C4-2B (cell line): ENCODE results near the gene RNASE7.

Experiments
- ZFX ChIP-seq: fragments of 450-650 bp; IDR thresholded peaks from 2 replicates; pipeline ENCODE4 v1.6.1; 2017
- TF ChIP-seq, protein P1 (sequence below): fragments of 450-650 bp; conservative IDR thresholded peaks from 2 replicates; pipeline ENCODE4 v1.5.1; 2017; ENCODE audit warnings: mild to moderate bottlenecking

DNA sequence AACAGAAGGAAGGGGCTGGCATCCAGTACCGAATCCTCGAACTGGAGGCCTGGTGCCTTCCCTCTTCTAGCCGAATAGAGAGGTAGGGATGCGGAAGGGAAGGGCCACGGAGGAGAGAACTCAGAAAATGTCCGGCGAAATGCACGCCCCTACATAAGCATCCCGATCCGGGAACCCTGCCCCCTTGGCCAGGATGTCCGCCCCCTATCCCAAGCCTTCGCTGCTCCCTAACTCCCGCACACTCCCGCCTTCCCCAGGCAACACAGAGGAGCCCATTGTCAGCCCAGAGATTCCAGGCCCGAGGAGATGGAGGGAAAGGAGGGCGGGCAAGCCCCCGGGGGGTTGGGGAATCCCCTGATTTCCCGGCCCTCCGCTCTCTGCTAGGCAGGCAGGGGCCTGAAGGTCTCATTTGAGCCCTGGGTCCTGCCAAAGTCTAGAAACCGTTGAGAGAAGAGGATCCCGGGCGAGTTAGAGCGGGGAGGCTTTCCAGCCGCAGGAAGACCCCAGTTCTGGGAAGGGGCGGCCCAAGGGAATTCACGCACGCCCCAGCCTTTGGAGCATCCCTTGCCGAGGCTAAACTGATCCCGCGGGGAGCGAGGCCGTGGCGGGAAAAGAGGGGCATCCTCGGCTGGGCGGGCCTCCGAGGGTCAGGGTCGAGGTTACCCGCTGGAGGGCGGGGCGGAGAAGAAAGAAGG lies 27.4 kb downstream of the RNASE7 start:
- TF ChIP-seq, protein P1, sequence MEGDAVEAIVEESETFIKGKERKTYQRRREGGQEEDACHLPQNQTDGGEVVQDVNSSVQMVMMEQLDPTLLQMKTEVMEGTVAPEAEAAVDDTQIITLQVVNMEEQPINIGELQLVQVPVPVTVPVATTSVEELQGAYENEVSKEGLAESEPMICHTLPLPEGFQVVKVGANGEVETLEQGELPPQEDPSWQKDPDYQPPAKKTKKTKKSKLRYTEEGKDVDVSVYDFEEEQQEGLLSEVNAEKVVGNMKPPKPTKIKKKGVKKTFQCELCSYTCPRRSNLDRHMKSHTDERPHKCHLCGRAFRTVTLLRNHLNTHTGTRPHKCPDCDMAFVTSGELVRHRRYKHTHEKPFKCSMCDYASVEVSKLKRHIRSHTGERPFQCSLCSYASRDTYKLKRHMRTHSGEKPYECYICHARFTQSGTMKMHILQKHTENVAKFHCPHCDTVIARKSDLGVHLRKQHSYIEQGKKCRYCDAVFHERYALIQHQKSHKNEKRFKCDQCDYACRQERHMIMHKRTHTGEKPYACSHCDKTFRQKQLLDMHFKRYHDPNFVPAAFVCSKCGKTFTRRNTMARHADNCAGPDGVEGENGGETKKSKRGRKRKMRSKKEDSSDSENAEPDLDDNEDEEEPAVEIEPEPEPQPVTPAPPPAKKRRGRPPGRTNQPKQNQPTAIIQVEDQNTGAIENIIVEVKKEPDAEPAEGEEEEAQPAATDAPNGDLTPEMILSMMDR = no peak
- no peak for TF ChIP-seq ZFX
